AG20443 (cell line): Measurements from ENCODE around the gene LEMD2.

Experiments
- DNase-seq: peaks from one replicate; pipeline ENCODE4 v3.0.0; 2012; ENCODE audit warnings: low spot score, mixed read lengths

The LEMD2 gene

DNA sequence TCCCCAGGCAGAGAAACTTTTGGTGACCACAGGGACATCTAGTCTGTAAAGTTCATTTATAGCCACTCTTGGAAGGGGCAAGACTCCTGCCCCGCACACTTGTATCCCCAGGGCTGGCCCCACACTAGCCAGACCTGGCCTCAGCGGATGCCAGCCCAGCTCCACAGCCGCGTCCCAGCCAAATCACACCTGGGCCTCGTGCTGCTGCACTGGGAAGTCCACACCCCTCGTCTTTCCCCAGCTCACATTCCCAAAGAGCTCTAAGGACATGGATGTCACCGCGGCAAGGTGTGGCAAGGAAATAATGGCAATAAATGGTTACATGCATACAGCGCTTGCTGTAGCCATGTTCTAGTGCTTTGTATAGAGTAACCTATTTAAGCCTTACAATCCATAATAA is 50.8 kb downstream of the LEMD2 start:
- DNase-seq, result no peak

GRCh38 chr6:33737267-33738026 is 51.5 kb downstream of the LEMD2 start:
- DNase-seq, result no peak

DNA sequence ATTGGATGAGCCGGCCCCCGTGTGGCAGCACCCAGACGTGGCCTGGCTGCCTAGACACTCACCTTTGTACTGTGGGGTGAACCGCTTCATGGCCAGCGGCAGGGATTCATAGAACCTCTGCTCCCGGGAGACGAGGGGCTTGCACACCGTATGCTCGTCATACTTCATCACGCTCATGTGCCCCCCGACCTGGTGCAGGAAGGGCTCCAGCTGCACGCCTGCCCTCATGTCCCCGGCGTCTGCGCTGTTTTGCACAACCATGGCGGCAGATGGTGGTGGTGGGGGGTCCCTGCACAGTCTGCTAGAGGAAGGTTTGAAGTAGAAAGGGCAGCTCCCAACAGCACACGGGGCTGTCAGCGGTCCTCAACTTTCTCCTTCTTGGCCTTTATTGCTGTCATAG is 53.7 kb downstream of the LEMD2 start:
- no peak for DNase-seq

DNA sequence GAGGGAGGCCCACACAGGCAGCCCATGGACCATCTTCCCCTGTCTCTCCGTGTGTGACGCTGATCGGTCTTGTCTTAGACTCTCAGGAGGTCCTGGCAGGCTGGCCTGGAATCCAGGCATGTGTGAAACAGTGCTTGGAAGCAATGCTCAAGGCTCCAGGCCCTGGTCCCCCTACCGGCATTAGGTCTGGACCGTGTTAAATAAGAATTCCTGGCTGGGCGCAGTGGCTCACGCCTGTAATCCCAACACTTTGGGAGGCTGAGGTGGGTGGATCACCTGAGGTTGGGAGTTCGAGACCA is 55.3 kb downstream of the LEMD2 start:
- no peak for DNase-seq

- no peak for DNase-seq
Observed at GRCh38 chr6:33732817-33733708, 55.9 kb downstream of the LEMD2 start.

GRCh38 chr6:33732385-33732784 is 56.5 kb downstream of the LEMD2 start:
- no peak for DNase-seq

DNA sequence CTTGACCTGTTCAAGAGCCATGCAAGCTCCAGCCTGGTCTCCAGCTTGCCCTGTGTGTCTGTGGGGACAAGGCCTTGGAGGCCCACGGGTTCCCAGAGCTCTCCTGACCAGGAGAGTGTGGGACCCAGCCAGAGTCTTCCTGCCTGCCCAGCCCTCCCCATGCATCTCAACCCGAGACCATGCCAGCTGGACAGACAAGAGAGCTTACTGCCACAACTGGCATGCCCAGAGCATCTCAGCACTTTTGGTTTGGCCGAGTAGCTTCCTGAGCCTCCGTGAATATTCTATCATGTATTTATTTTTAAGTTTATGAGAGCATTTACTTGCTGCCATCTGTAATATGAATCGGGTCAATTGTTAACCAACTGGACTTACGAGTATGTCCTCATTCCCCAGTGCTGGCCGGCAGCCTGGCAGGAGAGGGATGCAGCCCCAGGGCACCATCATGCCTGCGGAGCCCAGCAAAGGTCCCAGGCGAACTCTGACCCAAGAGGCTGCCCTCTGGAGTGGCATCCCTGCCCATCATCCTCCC is 57.1 kb downstream of the LEMD2 start:
- DNase-seq, result no peak

DNA sequence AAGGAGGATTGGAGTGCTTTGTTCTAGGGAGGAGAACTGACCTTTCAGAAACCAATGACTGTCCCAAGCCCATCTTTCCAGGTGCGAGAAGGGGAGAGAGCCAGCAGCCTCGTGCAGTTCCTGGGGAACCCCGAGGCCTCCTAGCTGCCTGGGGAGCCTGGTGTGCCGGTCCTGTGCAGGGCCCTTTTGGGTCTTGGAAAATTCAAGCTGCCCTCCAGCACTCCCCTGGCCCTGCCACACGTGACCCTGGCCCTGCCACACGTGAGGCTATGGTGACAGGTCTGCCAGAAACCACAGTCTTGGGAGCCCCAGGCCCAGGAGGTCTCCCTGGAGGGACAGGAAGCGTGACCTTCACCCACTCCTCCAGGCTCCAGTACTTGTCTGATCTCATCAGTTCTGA is 57.9 kb downstream of the LEMD2 start:
- no peak for DNase-seq

DNA sequence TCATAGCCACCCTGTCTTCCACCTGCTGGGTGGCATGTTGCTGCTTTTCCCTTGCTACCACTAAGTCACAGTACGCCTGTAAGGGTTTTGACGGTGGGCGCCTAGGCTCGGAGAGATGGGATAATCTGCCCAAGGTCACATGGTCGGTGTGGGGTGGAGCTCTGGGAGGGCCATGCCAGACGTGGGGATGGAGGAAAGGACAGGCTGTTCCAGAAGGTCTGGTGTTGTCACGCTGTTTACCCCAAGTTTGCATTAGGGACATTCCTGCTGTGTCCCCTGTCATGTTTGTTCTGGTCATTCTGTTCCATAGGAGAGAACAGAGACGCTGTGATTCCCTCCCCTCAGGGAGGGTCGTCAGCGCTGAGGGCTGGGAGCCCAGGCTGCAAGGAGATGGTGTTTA is 58.3 kb downstream of the LEMD2 start:
- no peak for DNase-seq

DNA sequence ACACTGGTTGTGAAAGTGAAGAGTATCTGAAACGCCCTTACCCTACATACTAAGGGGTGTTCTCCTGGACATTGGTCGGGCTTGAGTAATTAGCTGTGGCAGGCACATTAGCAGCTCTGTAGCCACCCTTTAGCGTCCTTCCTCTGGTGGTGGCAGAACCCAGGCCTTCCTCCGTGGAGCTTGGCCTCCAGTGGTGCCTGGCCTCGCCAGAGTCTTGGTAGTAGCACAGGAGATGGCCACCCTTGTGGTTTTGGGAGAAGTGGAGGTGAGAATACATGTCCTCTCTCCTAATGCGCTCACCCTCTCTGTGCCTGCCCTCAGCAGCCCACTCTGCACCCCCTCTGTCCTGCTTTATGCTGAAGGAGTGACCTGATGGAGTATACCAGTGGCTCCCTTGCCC is 59.9 kb downstream of the LEMD2 start:
- DNase-seq, result no peak

DNA sequence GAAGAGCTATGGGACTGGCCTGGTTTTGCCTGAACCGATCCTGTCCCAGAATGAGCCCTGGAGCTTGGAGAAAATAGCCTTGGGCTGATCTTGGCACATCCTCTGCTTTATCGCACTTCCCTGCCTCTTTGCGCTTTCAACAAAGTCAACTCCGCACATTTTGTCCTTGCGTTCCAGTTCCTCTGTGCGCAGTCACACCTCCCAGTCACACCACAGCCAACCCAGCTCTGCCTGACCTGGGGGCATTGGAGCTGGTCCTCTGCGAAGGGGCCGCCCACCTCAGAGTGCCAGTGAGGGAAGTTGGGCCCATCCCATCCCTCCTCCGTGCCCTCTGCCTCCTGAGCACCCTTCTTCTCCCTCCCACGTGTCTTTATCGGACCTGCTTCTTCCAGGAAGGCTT is 60.5 kb downstream of the LEMD2 start:
- DNase-seq, result no peak

DNA sequence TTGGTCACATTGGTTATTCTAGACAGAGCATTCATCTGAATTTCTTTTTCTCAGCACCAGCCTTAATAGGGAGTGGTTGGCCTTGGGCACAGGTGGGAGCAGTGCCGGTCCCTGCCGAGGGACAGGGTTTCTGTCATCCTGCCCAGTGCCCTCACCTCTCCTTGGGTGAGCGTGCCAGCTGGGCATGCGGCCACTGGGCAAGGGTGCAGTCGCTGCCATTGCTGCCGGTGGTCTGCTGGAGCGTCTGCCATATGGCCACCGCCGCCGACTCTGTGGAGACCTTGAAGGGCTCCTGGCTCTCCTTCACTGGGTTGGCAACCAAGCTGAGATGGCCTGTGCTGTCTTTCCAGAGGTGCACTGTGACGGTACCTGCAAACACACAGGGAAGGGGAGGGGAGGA is 61.0 kb downstream of the LEMD2 start:
- DNase-seq, result no peak

DNA sequence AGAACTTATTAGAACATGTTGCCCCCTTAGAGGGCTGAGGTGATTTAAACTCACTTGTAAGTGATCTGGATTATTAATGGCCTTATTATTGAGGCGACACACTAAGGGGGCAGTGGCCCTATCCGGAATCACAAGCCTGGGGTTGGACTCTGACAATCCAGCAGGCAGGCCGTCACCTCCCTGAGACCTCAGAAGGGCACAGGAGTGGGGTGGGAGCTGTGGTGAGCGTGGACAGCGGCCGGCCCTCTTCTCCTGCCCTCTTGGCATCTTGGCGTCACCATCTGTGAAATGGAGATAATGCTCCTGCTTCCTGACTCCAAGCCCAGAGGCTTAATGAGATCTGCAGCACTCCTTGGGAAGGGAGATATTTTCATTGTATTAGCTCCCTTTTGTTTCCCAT is 61.8 kb downstream of the LEMD2 start:
- no peak for DNase-seq

GRCh38 chr6:33726696-33727095 is 62.2 kb downstream of the LEMD2 start:
- no peak for DNase-seq

- no peak for DNase-seq
Observed at GRCh38 chr6:33725891-33726673, 62.8 kb downstream of the LEMD2 start.

GRCh38 chr6:33725222-33725621 is 63.7 kb downstream of the LEMD2 start:
- no peak for DNase-seq

GRCh38 chr6:33724102-33725023 is 64.6 kb downstream of the LEMD2 start:
- DNase-seq, result no peak

DNA sequence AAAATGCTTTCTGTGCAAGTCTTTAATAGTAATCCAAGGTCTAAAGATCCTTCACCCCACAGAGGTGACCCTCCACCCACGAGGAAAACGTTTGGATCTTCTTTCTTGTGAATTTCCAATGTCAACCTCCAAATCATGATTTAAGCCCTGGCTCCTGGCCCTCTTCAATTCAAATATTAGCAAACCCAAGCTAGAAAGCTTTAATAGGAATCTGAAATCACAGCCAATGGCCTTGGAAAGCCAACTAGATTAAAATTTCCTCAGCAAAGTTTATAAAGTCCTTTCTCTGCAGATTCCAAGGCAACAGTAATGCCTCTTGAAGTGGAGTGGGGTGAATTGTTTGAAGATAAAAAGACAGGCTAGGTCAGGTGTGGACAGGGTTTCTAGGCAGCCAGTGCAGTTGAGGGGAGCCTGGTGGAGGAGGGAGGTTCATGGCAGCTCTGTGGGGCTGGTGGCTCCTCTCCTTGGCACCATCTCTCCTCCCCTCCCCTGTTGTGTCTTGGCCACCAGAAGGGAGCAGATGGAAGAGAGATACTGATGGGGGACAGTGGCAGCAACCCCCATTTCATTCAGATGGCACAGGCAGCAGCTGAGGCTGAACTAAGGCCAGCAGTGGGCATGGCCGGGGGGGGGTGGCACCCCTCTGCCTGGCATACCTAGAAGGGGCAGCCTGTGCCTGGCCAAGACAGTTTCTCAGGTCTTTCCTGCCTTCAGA is 65.4 kb downstream of the LEMD2 start:
- no peak for DNase-seq

GRCh38 chr6:33722103-33722623 is 66.8 kb downstream of the LEMD2 start:
- DNase-seq, result no peak

- no peak for DNase-seq
Observed at GRCh38 chr6:33721508-33721907, 67.4 kb downstream of the LEMD2 start.
